GM12878 (cell line): Measurements from ENCODE around the gene ARID3A. TPM values are rescaled to one million over a fixed set of nuclear protein-coding genes. Genes with fewer than 3 reads are reported as not detected.

Experiments
- BHLHE40 ChIP-seq, 2 experiments: fragments of 450-650 bp in 1 of 2; IDR thresholded peaks; 2 replicates each; pipeline ENCODE4 v1.6.1; 2011 to 2017; ENCODE audit warnings: low read depth in 2 of 2, borderline replicate concordance in 1 of 2, improper control_type of control experiment in 1 of 2, low read length in 1 of 2, mild to moderate bottlenecking in 1 of 2
- DPF2 ChIP-seq: fragments of 450-650 bp; IDR thresholded peaks from 2 replicates; pipeline ENCODE4 v1.6.1; 2017; ENCODE audit warnings: mild to moderate bottlenecking
- ESRRA ChIP-seq: IDR thresholded peaks from 2 replicates; pipeline ENCODE4 v1.6.1; 2012; ENCODE audit warnings: mild to moderate bottlenecking, low read length, improper control_type of control experiment
- IKZF2 ChIP-seq, 2 experiments: fragments of 450-650 bp; IDR thresholded peaks; 2 replicates each; pipeline ENCODE4 v1.6.1; 2017; ENCODE audit warnings: mild to moderate bottlenecking in 2 of 2, moderate library complexity in 2 of 2
- KLF5 ChIP-seq: fragments of 450-650 bp; IDR thresholded peaks from 2 replicates; pipeline ENCODE4 v1.6.1; 2014; ENCODE audit warnings: mild to moderate bottlenecking; ENCODE audit not compliant: partially characterized antibody
- MTA2 ChIP-seq: fragments of 450-650 bp; IDR thresholded peaks from 2 replicates; pipeline ENCODE4 v1.6.1; 2016; ENCODE audit warnings: low read depth, mild to moderate bottlenecking, moderate library complexity
- NKRF ChIP-seq: fragments of 450-650 bp; conservative IDR thresholded peaks from 2 replicates; pipeline ENCODE4 v1.6.1; 2017; ENCODE audit warnings: mild to moderate bottlenecking, moderate library complexity
- NR2F1 ChIP-seq: fragments of 450-650 bp; conservative IDR thresholded peaks from 2 replicates; pipeline ENCODE4 v1.6.1; 2017; ENCODE audit warnings: mild to moderate bottlenecking
- RUNX3 ChIP-seq: IDR thresholded peaks from 2 replicates; pipeline ENCODE4 v1.6.1; 2012; ENCODE audit warnings: low read length, inconsistent platforms
- SUPT20H ChIP-seq: IDR thresholded peaks from 2 replicates; pipeline ENCODE4 v1.6.1; 2011; ENCODE audit warnings: low read depth, mild to moderate bottlenecking, low read length, moderate library complexity, borderline replicate concordance; ENCODE audit not compliant: control insufficient read depth
- TCF12 ChIP-seq: IDR thresholded peaks from 2 replicates; pipeline ENCODE4 v1.6.1; 2011; ENCODE audit warnings: low read depth, mild to moderate bottlenecking, low read length
- ZNF687 ChIP-seq: fragments of 450-650 bp; IDR thresholded peaks from 2 replicates; pipeline ENCODE4 v1.6.1; 2017; ENCODE audit warnings: mild to moderate bottlenecking, moderate library complexity
- polyA plus RNA-seq, 11 experiments: library from polyadenylated mRNA; depleted of rRNA in 4 of 11; unstranded in 6 of 11; stranded (reverse) in 5 of 11; fragments of >200 nt; fragmentation: Nextera tagmentation in 4 of 11; fragmentation: Illumina TruSeq in 1 of 11; extraction: Ambion mirVana in 4 of 11; extraction: Trizol in 1 of 11; gene quantifications; 1 replicate in 1 of 11; 2 replicates in 10 of 11; pipeline versions ENCODE4 v1.2.1 to v1.2.3, GENCODE V29; 2011 to 2016; ENCODE audit warnings: inconsistent platforms in 2 of 11, missing spikeins in 2 of 11, low read depth in 1 of 11
- total RNA-seq, 4 experiments: library from RNA; depleted of rRNA in 3 of 4; stranded (reverse); fragments of >200 nt in 3 of 4; fragmentation: Illumina TruSeq in 1 of 4; extraction: Trizol in 1 of 4; gene quantifications; 2 replicates each; pipeline versions ENCODE4 v1.2.1 to v1.2.3, GENCODE V29; 2013 to 2021

Gene ARID3A
- total and polyA plus RNA-seq, 10 of the 15 experiments (the other 5 are each of a cell fraction or from before 2014, with no cell fraction given), result 0.76 to 70.0 (median 16.7) TPM

DNA sequence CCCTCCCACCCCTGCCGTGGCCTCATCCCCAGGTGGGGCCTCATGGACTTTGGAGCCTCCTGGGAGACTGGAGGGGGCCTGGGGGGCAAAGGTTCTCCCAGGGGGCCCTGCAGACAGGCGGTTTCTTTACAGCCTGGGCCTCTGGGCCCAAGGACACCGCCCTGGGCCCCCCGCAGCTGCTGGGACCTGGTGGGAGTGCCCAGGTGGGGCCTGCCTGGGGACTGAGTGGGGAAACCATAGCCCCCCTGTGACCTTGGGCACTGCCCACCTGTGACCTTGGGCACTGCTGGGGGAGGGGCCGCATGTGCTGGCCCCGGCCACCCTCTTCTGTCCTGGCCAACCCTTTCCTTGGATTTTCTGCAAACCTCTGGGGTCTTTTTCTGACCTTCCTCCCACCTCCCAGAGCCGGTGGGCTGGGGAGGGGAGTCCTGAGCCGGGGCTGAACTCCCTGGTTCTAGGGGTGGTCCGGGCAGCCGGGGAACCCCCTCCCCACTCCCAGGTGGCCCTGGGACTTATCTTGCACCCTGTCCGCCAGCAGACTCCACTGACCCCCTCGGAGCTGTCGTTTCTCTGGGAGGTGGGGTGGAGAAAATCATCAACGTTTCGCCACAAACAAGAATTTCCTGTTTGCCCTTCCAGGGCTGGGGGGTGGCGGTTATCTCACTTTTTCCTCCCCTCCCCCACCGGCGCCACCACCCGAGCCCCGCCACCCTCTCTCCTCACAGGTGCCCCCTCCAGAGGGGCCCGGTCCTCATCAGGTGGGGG is 27.0 kb downstream of the ARID3A start (continued):
- TF ChIP-seq SUPT20H (no peak), ZNF687 (0 out of 2 replicates have a peak, but pooled peaks have one; percentile 46), MTA2 (peak; percentile 16; the same call in 1 of the 2 replicates), KLF5 (no peak), NR2F1 (peak; percentile 90), NKRF (0 out of 2 replicates have a peak, but pooled peaks have one; percentile 32), IKZF2 (IDR thresholded peaks at IDR 0.05) (peak in 1 of 2 experiments; percentile 19; a peak in 2 of 4 replicates), TCF12 (peak; percentile 7; the same call in 1 of the 2 replicates), RUNX3 (peak; percentile 30; the same call in 1 of the 2 replicates), DPF2 (peak; percentile 64), BHLHE40 (IDR thresholded peaks at IDR 0.05; ENCODE audit: borderline replicate concordance in 1 of 2, low read depth in 2 of 2, low read length in 1 of 2) (peak in 1 of 2 experiments; percentile 31; a peak in 1 of 4 replicates), ESRRA (peak; percentile 95)
